ENCODE results near the gene AGER. TPM values are rescaled to one million over a fixed set of nuclear protein-coding genes. Genes with fewer than 3 reads are reported as not detected.
"Not testable (repeated sequence)": the region's sequence is repeated elsewhere in the genome, so short reads cannot be mapped to it uniquely, and the experiment has no call there.

The AGER gene
- total RNA-seq, 2 donors from 2014 or later = 3.0 to 4.9 TPM

DNA sequence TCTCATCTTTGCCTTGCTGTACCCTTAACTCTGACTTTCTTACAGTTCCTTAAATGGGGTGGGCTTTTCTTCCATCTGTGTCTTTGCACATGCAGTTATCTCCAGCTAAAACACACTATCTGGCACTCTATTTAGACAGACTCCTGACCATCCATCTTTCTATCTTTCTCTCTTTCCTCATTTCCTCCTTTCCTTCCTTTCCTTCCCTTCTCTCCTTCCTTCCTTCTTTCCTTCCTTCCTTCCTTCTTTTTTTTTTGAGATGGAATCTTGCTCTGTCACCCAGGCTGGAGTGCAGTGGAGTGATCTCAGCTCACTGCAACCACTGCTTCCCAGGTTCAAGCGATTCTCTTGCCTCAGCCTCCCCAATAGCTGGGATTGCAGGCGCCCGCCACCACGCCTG, 31.6 kb upstream of the AGER start:
- WGBS, 2 donors = 89 to 96% methylated on average over 4 of the region's 4 CpGs
- ATAC-seq (no peak), DNase-seq (no peak)
- H3K36me3 ChIP-seq (replicated peaks in 1 of 2; ENCODE audit: insufficient read depth in 1 of 2, low read depth in 2 of 2) = no peaks in the 10 kb centered on the region
- intact Hi-C loops (cut with DNase I) = no loop called here
- no peaks in the 10 kb centered on the region for H3K4me1 ChIP-seq
- H3K27ac ChIP-seq = no peak overlapping the region
- H3K27me3 ChIP-seq = no peaks in the 10 kb centered on the region
- no peak for TF ChIP-seq POLR2A (IDR thresholded peaks at IDR 0.05)
- TF ChIP-seq, protein P1, sequence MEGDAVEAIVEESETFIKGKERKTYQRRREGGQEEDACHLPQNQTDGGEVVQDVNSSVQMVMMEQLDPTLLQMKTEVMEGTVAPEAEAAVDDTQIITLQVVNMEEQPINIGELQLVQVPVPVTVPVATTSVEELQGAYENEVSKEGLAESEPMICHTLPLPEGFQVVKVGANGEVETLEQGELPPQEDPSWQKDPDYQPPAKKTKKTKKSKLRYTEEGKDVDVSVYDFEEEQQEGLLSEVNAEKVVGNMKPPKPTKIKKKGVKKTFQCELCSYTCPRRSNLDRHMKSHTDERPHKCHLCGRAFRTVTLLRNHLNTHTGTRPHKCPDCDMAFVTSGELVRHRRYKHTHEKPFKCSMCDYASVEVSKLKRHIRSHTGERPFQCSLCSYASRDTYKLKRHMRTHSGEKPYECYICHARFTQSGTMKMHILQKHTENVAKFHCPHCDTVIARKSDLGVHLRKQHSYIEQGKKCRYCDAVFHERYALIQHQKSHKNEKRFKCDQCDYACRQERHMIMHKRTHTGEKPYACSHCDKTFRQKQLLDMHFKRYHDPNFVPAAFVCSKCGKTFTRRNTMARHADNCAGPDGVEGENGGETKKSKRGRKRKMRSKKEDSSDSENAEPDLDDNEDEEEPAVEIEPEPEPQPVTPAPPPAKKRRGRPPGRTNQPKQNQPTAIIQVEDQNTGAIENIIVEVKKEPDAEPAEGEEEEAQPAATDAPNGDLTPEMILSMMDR (IDR thresholded peaks at IDR 0.05) = no peak
- H3K9me3 ChIP-seq = no peaks in the 10 kb centered on the region
- no peak overlapping the region for H3K4me3 ChIP-seq

DNA sequence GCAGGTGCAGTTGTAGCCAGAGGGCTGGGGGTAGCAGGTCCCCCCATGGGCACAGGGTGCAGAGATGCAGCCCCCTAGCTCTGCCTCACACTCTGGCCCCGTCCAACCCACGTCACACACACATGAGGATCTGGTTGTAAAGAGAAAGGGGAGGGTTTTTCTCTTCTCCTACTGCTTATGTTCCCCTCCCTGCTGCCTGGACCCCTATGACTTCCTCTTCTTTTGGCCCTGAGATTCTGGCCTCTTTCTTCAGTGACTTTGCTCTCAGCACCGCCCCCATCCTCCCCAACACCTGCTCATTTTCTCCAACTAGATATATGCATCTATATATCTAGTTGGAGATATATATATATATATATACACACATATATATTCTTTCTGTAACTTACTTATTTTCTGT, 30.1 kb upstream of the AGER start:
- H3K27me3 ChIP-seq = no peaks in the 10 kb centered on the region
- no peak overlapping the region for H3K4me3 ChIP-seq
- no peaks in the 10 kb centered on the region for H3K36me3 ChIP-seq (replicated peaks in 1 of 2; ENCODE audit: insufficient read depth in 1 of 2, low read depth in 2 of 2)
- 66 to 67% methylated on average over 3 of the region's 3 CpGs for WGBS, 2 donors
- H3K9me3 ChIP-seq = no peaks in the 10 kb centered on the region
- H3K27ac ChIP-seq = no peak overlapping the region
- H3K4me1 ChIP-seq = no peaks in the 10 kb centered on the region
- DNase-seq (no peak), ATAC-seq (no peak)
- intact Hi-C loops (cut with DNase I) = no loop called here
- TF ChIP-seq, protein P1 (IDR thresholded peaks at IDR 0.05) = no peak
- TF ChIP-seq POLR2A (IDR thresholded peaks at IDR 0.05) = no peak

DNA sequence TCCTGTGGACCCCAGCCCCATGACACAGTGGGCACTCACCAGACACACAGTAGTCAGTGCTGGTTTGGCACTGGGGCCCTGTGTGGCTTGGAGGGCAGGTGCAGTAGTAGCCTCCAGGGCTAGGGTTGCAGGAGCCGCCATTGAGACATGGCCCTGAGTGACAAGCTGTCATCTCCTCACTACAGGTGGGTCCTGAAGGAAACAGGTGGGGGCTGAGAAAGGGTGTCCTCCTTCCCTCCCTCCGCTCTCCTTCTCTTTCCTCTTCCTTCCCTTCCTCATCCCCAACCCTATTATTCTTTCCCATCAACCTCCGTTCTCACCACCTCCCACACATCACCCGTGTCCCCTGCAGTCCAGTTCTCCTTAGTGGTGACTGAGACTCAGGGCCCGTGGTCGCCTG, 29.6 kb upstream of the AGER start:
- no peak for DNase-seq
- H3K4me1 ChIP-seq = no peaks in the 10 kb centered on the region
- WGBS, 2 donors = 78 to 80% methylated on average over 6 of the region's 6 CpGs
- intact Hi-C loops (cut with DNase I) = no loop called here
- H3K36me3 ChIP-seq (replicated peaks in 1 of 2; ENCODE audit: insufficient read depth in 1 of 2, low read depth in 2 of 2) = no peaks in the 10 kb centered on the region
- no peaks in the 10 kb centered on the region for H3K9me3 ChIP-seq
- H3K27me3 ChIP-seq = no peaks in the 10 kb centered on the region
- TF ChIP-seq, protein P1 (IDR thresholded peaks at IDR 0.05) = no peak
- no peak for TF ChIP-seq POLR2A (IDR thresholded peaks at IDR 0.05)
- H3K27ac ChIP-seq = no peak overlapping the region
- no peak overlapping the region for H3K4me3 ChIP-seq
- no peak for ATAC-seq

DNA sequence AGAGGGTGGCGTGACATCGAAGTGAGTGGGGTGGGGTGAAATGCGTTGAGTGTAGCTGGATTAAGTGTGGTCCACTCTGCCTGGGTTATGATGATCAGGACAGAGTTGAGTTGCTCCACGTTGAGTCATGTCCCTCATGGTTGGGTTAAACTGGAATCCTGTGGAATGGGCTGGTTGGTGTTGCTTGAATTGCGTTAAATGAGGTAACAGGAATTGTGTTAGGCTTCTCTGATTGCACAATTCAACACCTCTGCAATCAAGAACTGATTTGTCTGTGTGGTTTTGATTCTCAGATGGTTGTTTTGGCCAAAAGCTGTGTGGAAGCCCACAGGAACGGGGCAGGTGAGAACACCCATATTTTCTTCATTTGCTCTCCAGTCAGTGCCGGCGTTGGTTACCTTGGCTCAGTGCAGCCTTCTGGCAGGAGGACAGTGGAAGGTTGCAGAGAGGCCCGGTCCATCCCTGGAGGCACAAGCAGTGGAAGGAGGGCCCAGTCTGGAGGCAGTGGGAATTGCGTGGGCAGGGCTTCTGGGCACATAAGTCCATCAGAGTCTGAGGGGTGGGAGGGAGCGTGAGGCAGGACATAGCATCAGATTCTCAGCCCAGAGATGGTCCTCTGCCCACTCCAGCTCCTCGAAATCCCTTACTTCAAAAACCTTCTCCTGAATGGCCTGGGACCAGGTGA, 28.2 kb upstream of the AGER start:
- H3K27ac ChIP-seq = no peak overlapping the region
- WGBS, 2 donors = 73 to 78% methylated on average over 7 to 12 of the region's 12 CpGs
- intact Hi-C loops (cut with DNase I) = no loop called here
- no peaks in the 10 kb centered on the region for H3K27me3 ChIP-seq
- ATAC-seq (no peak), DNase-seq (no peak)
- H3K36me3 ChIP-seq (replicated peaks in 1 of 2; ENCODE audit: insufficient read depth in 1 of 2, low read depth in 2 of 2) = no peaks in the 10 kb centered on the region
- no peaks in the 10 kb centered on the region for H3K4me1 ChIP-seq
- no peak for TF ChIP-seq POLR2A (IDR thresholded peaks at IDR 0.05)
- TF ChIP-seq, protein P1 (IDR thresholded peaks at IDR 0.05) = no peak
- H3K4me3 ChIP-seq = no peak overlapping the region
- no peaks in the 10 kb centered on the region for H3K9me3 ChIP-seq

DNA sequence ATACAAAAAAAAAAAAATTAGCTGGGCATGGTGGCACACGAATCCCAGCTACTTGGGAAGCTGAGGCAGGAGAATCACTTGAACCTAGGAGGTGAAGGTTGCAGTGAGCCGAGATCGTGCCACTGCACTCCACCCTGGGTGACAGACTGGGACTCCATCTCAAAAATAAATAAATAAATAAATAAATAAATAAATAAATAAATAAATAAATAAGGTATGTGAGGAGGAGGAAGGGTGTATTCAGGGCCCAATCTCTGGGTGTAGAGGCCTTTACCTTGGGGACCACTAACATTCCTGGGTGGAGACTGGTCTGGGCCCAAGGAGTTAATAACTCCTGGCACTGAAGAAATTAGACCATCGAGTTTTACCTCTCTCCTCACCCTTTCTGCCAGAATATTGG, 27.4 kb upstream of the AGER start:
- intact Hi-C loops (cut with DNase I); H3K27ac ChIP-seq; DNase-seq; H3K9me3 ChIP-seq; H3K27me3 ChIP-seq; H3K4me3 ChIP-seq; ATAC-seq; H3K4me1 ChIP-seq; H3K36me3 ChIP-seq (replicated peaks in 1 of 2; ENCODE audit: insufficient read depth in 1 of 2, low read depth in 2 of 2): not testable (repeated sequence)
- 83 to 85% methylated on average over 4 of the region's 4 CpGs for WGBS, 2 donors
